ENCODE results near the gene AJAP1. TPM values are rescaled to one million over a fixed set of nuclear protein-coding genes. Genes with fewer than 3 reads are reported as not detected.

The AJAP1 gene
- total and polyA plus RNA-seq, 2 of the 8 experiments (the other 6 are each of a cell fraction or from before 2014, with no cell fraction given) = 1.9 to 6.2 TPM

DNA sequence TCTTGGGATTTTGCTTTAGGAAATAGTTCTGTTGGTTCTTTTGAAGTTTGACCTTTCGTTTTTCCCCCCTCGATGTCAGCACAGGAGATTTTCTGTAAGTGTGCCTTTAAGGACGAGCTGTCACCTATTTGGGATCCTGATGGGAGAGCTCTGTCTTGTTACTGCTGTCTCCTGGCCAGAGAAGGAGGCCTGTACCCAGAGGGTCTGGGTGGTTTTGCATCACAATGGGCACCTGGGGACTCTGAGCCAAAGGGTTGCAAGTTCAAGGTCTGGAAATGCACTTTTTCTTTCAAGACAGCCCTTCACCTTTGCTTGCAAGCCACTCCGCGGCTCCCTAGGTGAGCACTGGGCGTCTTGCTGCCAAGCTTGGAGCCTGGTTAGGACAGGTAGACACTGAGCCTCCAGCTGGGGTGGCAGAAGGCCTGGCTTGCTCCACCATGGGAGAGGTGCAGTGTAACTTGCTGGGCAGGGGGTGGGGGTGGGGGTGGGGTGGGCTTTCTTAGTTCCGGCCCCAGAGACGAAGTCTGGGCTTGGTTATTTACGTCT is 2.9 kb downstream of the AJAP1 start:
- Histone ChIP-seq H2BK20ac (ENCODE audit: low read length) (no peak overlapping the region), H2BK12ac (ENCODE audit: low read depth, low read length) (no peak overlapping the region), H3K14ac (ENCODE audit: insufficient read length) (no peak overlapping the region), H3K18ac (ENCODE audit: extremely low read depth, low read length) (no peak overlapping the region), H2BK120ac (replicated peaks; ENCODE audit: low read depth, low read length) (no peak overlapping the region), H3K9me3 (ENCODE audit: insufficient read depth in 2 of 2, low read depth in 1 of 2, low read length in 1 of 2) (no peaks in the 10 kb centered on the region; a peak in 1 of 4 replicates), H3K4ac (replicated peaks; ENCODE audit: insufficient read length, low read depth, low read length) (no peak overlapping the region), H3K56ac (replicated peaks; ENCODE audit: insufficient read length, low read depth, low read length) (no peak overlapping the region), H3K23ac (ENCODE audit: insufficient read length) (no peak overlapping the region), H3K79me1 (ENCODE audit: low read depth, low read length) (no peaks in the 10 kb centered on the region; the same call in 1 of the 2 replicates), H2AFZ (ENCODE audit: low read length) (no peak overlapping the region), H3K4me2 (ENCODE audit: insufficient read depth in 1 of 2, low read depth in 2 of 2, low read length in 2 of 2) (peak overlapping the region; percentile 45 to 66), H3K4me3 (ENCODE audit: extremely low read depth in 1 of 4, insufficient read depth in 2 of 4, low read depth in 3 of 4, low read length in 4 of 4) (peak overlapping the region in 1 of 4 experiments; percentile 66; a peak in 2 of 8 replicates), H3K27ac (ENCODE audit: low read depth, low read length) (no peak overlapping the region), H2BK5ac (ENCODE audit: low read depth, low read length) (no peak overlapping the region), H4K8ac (ENCODE audit: extremely low read depth, insufficient read depth, low read length) (no peak overlapping the region), H2AK5ac (ENCODE audit: low read depth, low read length) (no peak overlapping the region), H3K36me3 (ENCODE audit: control insufficient read depth in 2 of 4, insufficient read depth in 4 of 4, low read length in 3 of 4) (no peaks in the 10 kb centered on the region), H3K79me2 (ENCODE audit: control insufficient read depth in 1 of 2, insufficient read depth in 2 of 2, low read length in 2 of 2) (peaks cover 0 to 19% of the 10 kb centered on the region in 2 experiments; a peak in 2 of 4 replicates), H3K4me1 (replicated peaks in 1 of 4; ENCODE audit: control insufficient read depth in 3 of 4, insufficient read depth in 4 of 4, low read length in 3 of 4) (peaks cover 4 to 32% (median 22%) of the 10 kb centered on the region in 4 experiments), H4K91ac (replicated peaks; ENCODE audit: insufficient read length, low read length) (no peak overlapping the region), H4K20me1 (replicated peaks in 1 of 2; ENCODE audit: control insufficient read depth in 1 of 2, insufficient read depth in 2 of 2, low read length in 2 of 2) (peaks cover 3 to 13% of the 10 kb centered on the region in 2 experiments), H3K23me2 (ENCODE audit: low read depth, low read length) (peaks cover 15% of the 10 kb centered on the region; the same call in 1 of the 2 replicates), H4K5ac (ENCODE audit: insufficient read length, low read depth, low read length) (no peak overlapping the region), H2BK15ac (ENCODE audit: low read length) (no peak overlapping the region), H3K9ac (replicated peaks in 1 of 4; ENCODE audit: extremely low read depth in 1 of 4, low read depth in 3 of 4, low read length in 3 of 4) (no peak overlapping the region), H3K27me3 (replicated peaks in 1 of 4; ENCODE audit: control insufficient read depth in 3 of 4, extremely low read depth in 1 of 4, insufficient read depth in 3 of 4, low read length in 3 of 4) (peaks cover 28 to 61% (median 57%) of the 10 kb centered on the region in 4 experiments)
- 12% methylated on average over 7 of the region's 9 CpGs; no CpG with 5 or more reads in 1 of the 2 experiments for WGBS, 2 experiments (ENCODE audit: extremely low coverage in 1 of 2, insufficient coverage in 1 of 2, insufficient read length in 1 of 2, insufficient replicate concordance in 2 of 2, low coverage in 1 of 2, low lambda C conversion rate in 2 of 2, missing lambda C conversion rate in 1 of 2)
- ChIA-PET POLR2A (ENCODE audit: partially characterized antibody) (interaction anchor here (0.6 kb wide), 1 partner anchor 972 kb away, joined by 3 read pairs; no protein-coding TSS in a partner anchor), CTCF (ENCODE audit: partially characterized antibody) (interaction anchor here (0.5 to 7.1 kb wide), 26 partner anchors 10 to 1315 kb away, joined by 3 to 51 read pairs (median 5); no protein-coding TSS in a partner anchor)
- no peak; a peak in 1 of 4 replicates for TF ChIP-seq RAD21 (IDR thresholded peaks at IDR 0.05 in 1 of 2, conservative IDR thresholded peaks at IDR 0.05 in 1 of 2; ENCODE audit: low read depth in 2 of 2, low read length in 2 of 2)
- TF ChIP-seq POLR2AphosphoS5 (IDR thresholded peaks at IDR 0.05; ENCODE audit: low read depth, low read length) = no peak
- no peak for TF ChIP-seq SIX5 (IDR thresholded peaks at IDR 0.05; ENCODE audit: low read depth, low read length)
- no peak for TF ChIP-seq BRCA1 (IDR thresholded peaks at IDR 0.05; ENCODE audit: low read depth, low read length)
- TF ChIP-seq TAF1 (IDR thresholded peaks at IDR 0.05; ENCODE audit: low read depth, low read length) = no peak
- TF ChIP-seq CHD1 (IDR thresholded peaks at IDR 0.05; ENCODE audit: low read depth, low read length) = no peak
- TF ChIP-seq GABPA (IDR thresholded peaks at IDR 0.05; ENCODE audit: borderline replicate concordance, insufficient read depth, low read length) = no peak
- peak; percentile 68; the same call in 1 of the 2 replicates for TF ChIP-seq POU5F1 (IDR thresholded peaks at IDR 0.05; ENCODE audit: low read depth, low read length)
- DNase-seq (ENCODE audit: low read depth in 1 of 2, low spot score in 2 of 2) = peak in 1 of 2 experiments; percentile 49
- peak; percentile 50 for FAIRE-seq

Data from H1 (cell line).